IMR-90 (cell line): ENCODE measurements around the gene COMMD1. TPM values are rescaled to one million over a fixed set of nuclear protein-coding genes. Genes with fewer than 3 reads are reported as not detected.

Experiments
- ATAC-seq: fragments of 200-7000 bp; cut with Tn5 transposase; 2 replicates; pipeline ENCODE4 v1.9.1; 2020; ENCODE audit warnings: low read depth, mild to moderate bottlenecking, moderate library complexity
- BruUV-seq: library from RNA; stranded (reverse); fragments of 400-500 nt; replicated peaks from 2 replicates; lab custom pipeline; 2021; lab: Mats Ljungman, UMichigan
- CTCF ChIA-PET: fragments of 300-600 bp; formaldehyde crosslinking; extraction: SDS; loops from one replicate; lab custom pipeline; 2021; ENCODE audit warnings: antibody characterized with exemption; lab: Yijun Ruan, JAX
- POLR2A ChIA-PET: fragments of 300-600 bp; sonication (Branson Sonifier 250); formaldehyde crosslinking; loops from one replicate; lab custom pipeline; 2022; ENCODE audit warnings: antibody characterized with exemption; ENCODE audit not compliant: unreplicated experiment; lab: Charles Lee
- DNase-seq: peaks from one replicate; pipeline ENCODE4 v3.0.0; 2013
- H2AFZ ChIP-seq: replicated peaks from 2 replicates; pipeline ENCODE3; 2013; ENCODE audit warnings: low read length, mild to moderate bottlenecking; ENCODE audit not compliant: poor library complexity
- H2AK5ac ChIP-seq: 2 replicates; pipeline ENCODE4 v1.6.1; 2013; ENCODE audit warnings: low read depth, low read length, inconsistent platforms
- H2AK9ac ChIP-seq: replicated peaks from 2 replicates; pipeline ENCODE3; 2013; ENCODE audit warnings: mild to moderate bottlenecking, low read depth, low read length, moderate library complexity; ENCODE audit not compliant: poor library complexity
- H2BK120ac ChIP-seq: 2 replicates; pipeline ENCODE4 v1.6.1; 2013; ENCODE audit warnings: low read depth, low read length, inconsistent platforms
- H2BK15ac ChIP-seq: 3 replicates; pipeline ENCODE4 v1.6.1; 2013; ENCODE audit warnings: low read depth, low read length, inconsistent platforms
- H2BK20ac ChIP-seq: 2 replicates; pipeline ENCODE4 v1.6.1; 2013; ENCODE audit warnings: low read depth, mild to moderate bottlenecking, inconsistent platforms, low read length, moderate library complexity
- H2BK5ac ChIP-seq: 2 replicates; pipeline ENCODE4 v1.6.1; 2013; ENCODE audit warnings: mild to moderate bottlenecking, low read depth, low read length, inconsistent platforms; ENCODE audit not compliant: poor library complexity, severe bottlenecking
- H3K14ac ChIP-seq: replicated peaks from 2 replicates; pipeline ENCODE4 v1.6.1; 2013; ENCODE audit warnings: low read depth, low read length, inconsistent platforms
- H3K18ac ChIP-seq: 2 replicates; pipeline ENCODE4 v1.6.1; 2013; ENCODE audit warnings: low read depth, low read length, control low read depth
- H3K23ac ChIP-seq: 2 replicates; pipeline ENCODE4 v1.6.1; 2013; ENCODE audit warnings: low read depth, low read length, inconsistent platforms
- H3K27ac ChIP-seq: 2 replicates; pipeline ENCODE4 v1.5.1; 2013; ENCODE audit warnings: mild to moderate bottlenecking, control low read depth, low read length; ENCODE audit not compliant: insufficient read depth
- H3K27me3 ChIP-seq: 2 replicates; pipeline ENCODE4 v1.6.1; 2013; ENCODE audit warnings: low read length; ENCODE audit not compliant: control insufficient read depth, insufficient read depth
- H3K36me3 ChIP-seq: 2 replicates; pipeline ENCODE4 v1.6.1; 2013; ENCODE audit warnings: low read length, mixed read lengths; ENCODE audit not compliant: control insufficient read depth, insufficient read depth
- H3K4ac ChIP-seq: 2 replicates; pipeline ENCODE4 v1.6.1; 2013; ENCODE audit warnings: low read depth, low read length, inconsistent platforms
- H3K4me1 ChIP-seq: 2 replicates; pipeline ENCODE4 v1.6.1; 2013; ENCODE audit warnings: low read length, mixed read lengths; ENCODE audit not compliant: control insufficient read depth, insufficient read depth
- H3K4me2 ChIP-seq: 2 replicates; pipeline ENCODE4 v1.6.1; 2013; ENCODE audit warnings: low read depth, mild to moderate bottlenecking, control low read depth, low read length, moderate library complexity
- H3K4me3 ChIP-seq: 2 replicates; pipeline ENCODE4 v1.5.1; 2013; ENCODE audit warnings: low read depth, mild to moderate bottlenecking, control low read depth, low read length, moderate library complexity; ENCODE audit not compliant: insufficient read depth
- H3K56ac ChIP-seq: 2 replicates; pipeline ENCODE4 v1.6.1; 2013; ENCODE audit warnings: low read length, inconsistent platforms; ENCODE audit not compliant: insufficient read depth; ENCODE audit errors: extremely low read depth
- H3K79me1 ChIP-seq, 2 experiments: 2 replicates each; pipeline ENCODE4 v1.6.1; 2013; ENCODE audit warnings: low read length in 2 of 2, inconsistent platforms in 1 of 2, low read depth in 1 of 2
- H3K9ac ChIP-seq: 2 replicates; pipeline ENCODE4 v1.6.1; 2013; ENCODE audit warnings: low read depth, low read length, control low read depth
- H3K9me1 ChIP-seq: 2 replicates; pipeline ENCODE4 v1.6.1; 2013; ENCODE audit warnings: low read length, inconsistent platforms; ENCODE audit not compliant: insufficient read depth
- H3K9me3 ChIP-seq: 2 replicates; pipeline ENCODE4 v1.6.1; 2013; ENCODE audit warnings: low read length; ENCODE audit not compliant: control insufficient read depth, insufficient read depth
- H4K20me1 ChIP-seq: 2 replicates; pipeline ENCODE4 v1.6.1; 2013; ENCODE audit warnings: low read length, inconsistent platforms; ENCODE audit not compliant: insufficient read depth
- H4K5ac ChIP-seq: 2 replicates; pipeline ENCODE4 v1.6.1; 2013; ENCODE audit warnings: mild to moderate bottlenecking, low read depth, low read length, control low read depth
- H4K8ac ChIP-seq, 2 experiments: 2 replicates each; pipeline ENCODE4 v1.6.1; 2013; ENCODE audit warnings: low read depth in 2 of 2, low read length in 2 of 2, control low read depth in 1 of 2, inconsistent platforms in 1 of 2
- H4K91ac ChIP-seq: 2 replicates; pipeline ENCODE4 v1.6.1; 2013; ENCODE audit warnings: low read depth, low read length, inconsistent platforms; ENCODE audit not compliant: insufficient read depth
- BHLHE40 ChIP-seq: fragments of 150-350 bp; IDR thresholded peaks from 2 replicates; pipeline ENCODE4 v1.6.1; 2016; ENCODE audit warnings: mild to moderate bottlenecking, low read depth, low read length
- MAFK ChIP-seq: IDR thresholded peaks from 2 replicates; pipeline ENCODE4 v1.6.1; 2012; ENCODE audit warnings: low read depth, low read length, improper control_type of control experiment
- MAZ ChIP-seq: IDR thresholded peaks from 2 replicates; pipeline ENCODE4 v1.6.1; 2012; ENCODE audit warnings: low read depth, mild to moderate bottlenecking, low read length, improper control_type of control experiment, moderate library complexity, borderline replicate concordance
- NFE2L2 ChIP-seq: fragments of 150-350 bp; IDR thresholded peaks from 2 replicates; pipeline ENCODE4 v1.6.1; 2016; ENCODE audit warnings: low read depth, mild to moderate bottlenecking, low read length
- WGBS, 2 experiments: methylation state at CpG; one replicate each; pipeline versions ENCODE4 v1.1.5 to v1.1.7; 2013; ENCODE audit warnings: missing lambda C conversion rate in 2 of 2; ENCODE audit not compliant: insufficient read length in 1 of 2; ENCODE audit errors: extremely low coverage in 2 of 2; 5-methylcytosine and 5-hydroxymethylcytosine counted together
- dilution Hi-C: fragments of 300-500 bp; cut with HindIII; formaldehyde crosslinking; loops from one replicate; pipeline ENCODE4 v1.14.3; 2018; ENCODE audit warnings: low sequenced_read_pairs; ENCODE audit not compliant: unreplicated experiment
- in situ Hi-C: fragments of 300-500 bp; cut with MboI; formaldehyde crosslinking; loops from 3 replicates; pipeline ENCODE4 v1.14.3; 2019; ENCODE audit warnings: low sequenced_read_pairs, inconsistent platforms, mixed read lengths
- intact Hi-C: fragments of 100-400 bp; cut with micrococcal nuclease; formaldehyde crosslinking; loops from 2 replicates; pipeline ENCODE4 v1.10.0; 2022
- polyA plus RNA-seq, 3 experiments: library from polyadenylated mRNA; depleted of rRNA; stranded (reverse); fragments of >200 nt; gene quantifications; 2 replicates each; pipeline ENCODE4 v1.2.3, GENCODE V29; 2012; ENCODE audit warnings: low replicate concordance in 1 of 3
- total RNA-seq: library from RNA; depleted of rRNA; stranded (reverse); fragments of >200 nt; gene quantifications from 2 replicates; pipeline ENCODE4 v1.2.3, GENCODE V29; 2012

The COMMD1 gene
- total and polyA plus RNA-seq, 2 of the 4 experiments (the other 2 are of a cell fraction) = 42.8 to 60.4 TPM

DNA sequence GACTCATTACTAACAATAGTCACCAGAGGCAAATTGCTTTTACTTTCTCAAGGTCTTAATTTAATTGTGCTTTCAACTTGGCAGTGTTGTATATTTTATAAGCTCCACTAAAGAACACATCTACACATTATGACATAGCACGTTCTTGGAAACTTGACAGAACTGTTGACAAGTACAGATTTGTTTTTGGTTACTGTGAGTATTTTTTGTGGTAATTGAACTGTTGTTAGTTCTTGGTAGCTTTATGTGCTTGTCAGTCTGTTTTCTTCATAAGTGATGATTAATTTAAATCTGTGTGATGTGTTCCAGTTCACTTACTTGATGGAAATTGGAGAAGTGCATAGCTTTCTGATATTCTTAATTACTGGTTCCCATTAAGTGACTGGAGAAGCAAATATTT, 63.9 kb downstream of the COMMD1 start:
- DNase-seq = no peak
- POLR2A ChIA-PET = no interaction called here

More for the DNA sequence above, 63.9 kb downstream of the COMMD1 start:
- in situ Hi-C loops = no loop called here
- WGBS, 2 experiments = no CpG with 5 or more reads among the region's 1 CpG
- Histone ChIP-seq H4K91ac (no peak overlapping the region), H3K36me3 (no peaks in the 10 kb centered on the region), H3K9ac (no peak overlapping the region), H2BK20ac (no peak overlapping the region), H3K27me3 (no peaks in the 10 kb centered on the region), H4K5ac (no peak overlapping the region), H3K9me1 (no peaks in the 10 kb centered on the region), H3K14ac (no peak overlapping the region), H2AK5ac (no peak overlapping the region), H3K79me1 (peaks cover 0 to 7% of the 10 kb centered on the region in 2 experiments; a peak in 1 of 4 replicates), H3K4me3 (no peak overlapping the region), H3K23ac (no peak overlapping the region), H2AK9ac (no peak overlapping the region), H3K4ac (no peak overlapping the region), H4K8ac (no peak overlapping the region), H3K9me3 (no peaks in the 10 kb centered on the region), H4K20me1 (no peaks in the 10 kb centered on the region), H2AFZ (no peak overlapping the region), H3K27ac (no peak overlapping the region), H3K56ac (no peak overlapping the region), H3K4me1 (no peaks in the 10 kb centered on the region; the same call in 1 of the 2 replicates), H3K18ac (no peak overlapping the region), H2BK5ac (no peak overlapping the region), H2BK15ac (no peak overlapping the region), H2BK120ac (no peak overlapping the region), H3K4me2 (no peak overlapping the region)
- intact Hi-C loops = no loop called here
- no peak for ATAC-seq
- TF ChIP-seq MAFK (no peak), MAZ (no peak), BHLHE40 (no peak), NFE2L2 (no peak)
- BruUV-seq = no TSS peak
- dilution Hi-C loops = no loop called here
- CTCF ChIA-PET = interaction anchor here (0.6 kb wide), 1 partner anchor 36 kb away, joined by 4 read pairs; no protein-coding TSS in a partner anchor
